Right renal pelvis (tissue), 4 donors: Measurements from ENCODE around the gene SPRYD3. TPM values are rescaled to one million over a fixed set of nuclear protein-coding genes. Genes with fewer than 3 reads are reported as not detected.
"Not testable (repeated sequence)": the region's sequence is repeated elsewhere in the genome, so short reads cannot be mapped to it uniquely, and the experiment has no call there.

Source experiments
- DNase-seq, 4 donors: peaks; one replicate each; pipeline ENCODE4 v3.0.0-alpha.2; 2013; ENCODE audit warnings: low read depth in 4 of 4, low spot score in 3 of 4, missing footprints in 1 of 4
- polyA plus RNA-seq, 4 donors: library from polyadenylated mRNA; unstranded; fragments of 120-200 nt; gene quantifications; one replicate each; pipeline ENCODE4 v1.2.1, GENCODE V29; 2013; ENCODE audit not compliant: insufficient read length in 4 of 4

SPRYD3 gene
- 10 to 100 TPM; 17.7 to 21.9 (median 20.8) TPM for polyA plus RNA-seq

GRCh38 chr12:53079226-53080117 lies at the start of gene SPRYD3:
SPRYD3 (minus strand) TSS chr12:53079390; CDS start chr12:53079333, 57 bp downstream.
- DNase-seq, result peak; percentile 93 to 96 (median 94)

GRCh38 chr12:53127169-53127568 lies 48.0 kb upstream of the SPRYD3 start:
- no peak for DNase-seq

- DNase-seq, result no peak
Observed at GRCh38 chr12:53124352-53124723, 45.1 kb upstream of the SPRYD3 start.

- DNase-seq, result no peak
Observed at GRCh38 chr12:53123578-53124351, 44.6 kb upstream of the SPRYD3 start.

GRCh38 chr12:53122961-53123468 lies 43.8 kb upstream of the SPRYD3 start:
- no peak for DNase-seq

GRCh38 chr12:53120685-53121525 lies 41.7 kb upstream of the SPRYD3 start:
- no peak for DNase-seq

- DNase-seq, result no peak
Observed at GRCh38 chr12:53118751-53119300, 39.6 kb upstream of the SPRYD3 start.

- no peak for DNase-seq
Observed at GRCh38 chr12:53115891-53116648, 36.9 kb upstream of the SPRYD3 start.

GRCh38 chr12:53115112-53115890 lies 36.1 kb upstream of the SPRYD3 start:
- DNase-seq, result no peak

- DNase-seq, result no peak
Observed at GRCh38 chr12:53113951-53114350, 34.8 kb upstream of the SPRYD3 start.

GRCh38 chr12:53113136-53113705 lies 34.0 kb upstream of the SPRYD3 start:
- no peak for DNase-seq

GRCh38 chr12:53112431-53112830 lies 33.2 kb upstream of the SPRYD3 start:
- not testable (repeated sequence) for DNase-seq

- no peak for DNase-seq
Observed at GRCh38 chr12:53107122-53107521, 27.9 kb upstream of the SPRYD3 start.

- DNase-seq, result no peak
Observed at GRCh38 chr12:53105712-53106439, 26.7 kb upstream of the SPRYD3 start.

- DNase-seq, result no peak
Observed at GRCh38 chr12:53105256-53105655, 26.1 kb upstream of the SPRYD3 start.

- no peak for DNase-seq
Observed at GRCh38 chr12:53103860-53104305, 24.7 kb upstream of the SPRYD3 start.
